H9 (cell line): ENCODE data around the gene DNHD1. TPM values are rescaled to one million over a fixed set of nuclear protein-coding genes. Genes with fewer than 3 reads are reported as not detected.

Source experiments
- DNase-seq: peaks from one replicate; pipeline ENCODE4 v3.0.0-alpha.2; 2017
- H2AFZ ChIP-seq: one replicate; pipeline ENCODE4 v1.6.1; 2013; ENCODE audit warnings: mild to moderate bottlenecking, low read length, control low read depth, moderate library complexity
- H2AK5ac ChIP-seq: 2 replicates; pipeline ENCODE4 v1.6.1; 2013; ENCODE audit warnings: low read length, control low read depth, mixed read lengths; ENCODE audit not compliant: insufficient read length
- H2BK120ac ChIP-seq: one replicate; pipeline ENCODE4 v1.6.1; 2013; ENCODE audit warnings: low read depth, mild to moderate bottlenecking, low read length, control low read depth, inconsistent platforms; ENCODE audit not compliant: poor library complexity, severe bottlenecking
- H2BK12ac ChIP-seq: 2 replicates; pipeline ENCODE4 v1.6.1; 2013; ENCODE audit warnings: low read length, control low read depth, mixed read lengths, low read depth; ENCODE audit not compliant: insufficient read length
- H2BK15ac ChIP-seq: 2 replicates; pipeline ENCODE4 v1.6.1; 2013; ENCODE audit warnings: low read depth, low read length, control low read depth
- H2BK20ac ChIP-seq: one replicate; pipeline ENCODE4 v1.6.1; 2013; ENCODE audit warnings: low read depth, mild to moderate bottlenecking, low read length, control low read depth, inconsistent platforms; ENCODE audit not compliant: poor library complexity, severe bottlenecking
- H2BK5ac ChIP-seq: 2 replicates; pipeline ENCODE4 v1.6.1; 2013; ENCODE audit warnings: low read length, control low read depth, mixed read lengths; ENCODE audit not compliant: insufficient read length
- H3K14ac ChIP-seq: 2 replicates; pipeline ENCODE4 v1.6.1; 2013; ENCODE audit warnings: low read length, control low read depth; ENCODE audit not compliant: insufficient read depth
- H3K18ac ChIP-seq: 2 replicates; pipeline ENCODE4 v1.6.1; 2013; ENCODE audit warnings: low read depth, mild to moderate bottlenecking, mixed read lengths, low read length, control low read depth; ENCODE audit not compliant: insufficient read length
- H3K23ac ChIP-seq: 2 replicates; pipeline ENCODE4 v1.6.1; 2013; ENCODE audit warnings: low read length, control low read depth, mixed read lengths, low read depth; ENCODE audit not compliant: insufficient read length
- H3K23me2 ChIP-seq: 2 replicates; pipeline ENCODE4 v1.6.1; 2013; ENCODE audit warnings: low read depth, mild to moderate bottlenecking, mixed read lengths, low read length, control low read depth; ENCODE audit not compliant: insufficient read length, poor library complexity, severe bottlenecking
- H3K27ac ChIP-seq: 2 replicates; pipeline ENCODE4 v1.5.1; 2013; ENCODE audit warnings: low read length, control low read depth, mixed read lengths, low read depth; ENCODE audit not compliant: insufficient read length
- H3K27me3 ChIP-seq: 2 replicates; pipeline ENCODE4 v1.6.1; 2013; ENCODE audit warnings: low read length, control low read depth, inconsistent platforms; ENCODE audit not compliant: insufficient read depth
- H3K4ac ChIP-seq: 2 replicates; pipeline ENCODE4 v1.6.1; 2013; ENCODE audit warnings: low read depth, mild to moderate bottlenecking, control low read depth, inconsistent platforms, low read length, moderate library complexity
- H3K4me1 ChIP-seq: 2 replicates; pipeline ENCODE4 v1.6.1; 2013; ENCODE audit warnings: low read length, control low read depth, inconsistent platforms; ENCODE audit not compliant: insufficient read depth
- H3K4me2 ChIP-seq: 2 replicates; pipeline ENCODE4 v1.6.1; 2013; ENCODE audit warnings: low read length, control low read depth, mixed read lengths; ENCODE audit not compliant: insufficient read length, insufficient read depth
- H3K56ac ChIP-seq: 2 replicates; pipeline ENCODE4 v1.6.1; 2013; ENCODE audit warnings: low read depth, mild to moderate bottlenecking, mixed read lengths, low read length, control low read depth; ENCODE audit not compliant: insufficient read length
- H3K79me1 ChIP-seq: 2 replicates; pipeline ENCODE4 v1.6.1; 2013; ENCODE audit warnings: low read depth, mild to moderate bottlenecking, moderate library complexity, low read length, control low read depth, inconsistent platforms; ENCODE audit not compliant: insufficient read depth, poor library complexity, severe bottlenecking
- H3K79me2 ChIP-seq: 2 replicates; pipeline ENCODE4 v1.6.1; 2013; ENCODE audit warnings: low read length, control low read depth, inconsistent platforms; ENCODE audit not compliant: insufficient read depth
- H3K9ac ChIP-seq: 2 replicates; pipeline ENCODE4 v1.6.1; 2013; ENCODE audit warnings: low read length, control low read depth, mixed read lengths; ENCODE audit not compliant: insufficient read length; ENCODE audit errors: extremely low read depth
- H3K9me3 ChIP-seq: one replicate; pipeline ENCODE4 v1.6.1; 2013; ENCODE audit warnings: low read depth, low read length, inconsistent platforms; ENCODE audit not compliant: control insufficient read depth
- H3T11ph ChIP-seq: one replicate; pipeline ENCODE4 v1.6.1; 2013; ENCODE audit warnings: mild to moderate bottlenecking, low read length, control low read depth, inconsistent platforms
- H4K20me1 ChIP-seq: one replicate; pipeline ENCODE4 v1.6.1; 2013; ENCODE audit not compliant: control insufficient read depth, insufficient read length, insufficient read depth
- H4K5ac ChIP-seq: 2 replicates; pipeline ENCODE4 v1.6.1; 2013; ENCODE audit warnings: low read depth, mild to moderate bottlenecking, mixed read lengths, low read length, control low read depth; ENCODE audit not compliant: insufficient read length
- H4K8ac ChIP-seq: replicated peaks from 2 replicates; pipeline ENCODE4 v1.6.1; 2013; ENCODE audit warnings: low read length, control low read depth, mixed read lengths, low read depth; ENCODE audit not compliant: insufficient read length
- H4K91ac ChIP-seq: 2 replicates; pipeline ENCODE4 v1.6.1; 2013; ENCODE audit warnings: low read depth, mild to moderate bottlenecking, moderate library complexity, mixed read lengths, low read length, control low read depth; ENCODE audit not compliant: insufficient read length
- H3K27ac Mint-ChIP-seq, 3 experiments: 2 replicates in 2 of 3; 3 replicates in 1 of 3; pipeline ENCODE4 v1.8.0; 2020 to 2021; ENCODE audit warnings: mixed read lengths in 3 of 3, mild to moderate bottlenecking in 1 of 3, moderate library complexity in 1 of 3
- H3K27me3 Mint-ChIP-seq: 2 replicates; pipeline ENCODE4 v1.8.0; 2021; ENCODE audit warnings: low read depth, mild to moderate bottlenecking, moderate library complexity, mixed read lengths
- H3K36me3 Mint-ChIP-seq, 3 experiments: 2 replicates in 2 of 3; 3 replicates in 1 of 3; pipeline ENCODE4 v1.8.0; 2020 to 2021; ENCODE audit warnings: low read depth in 3 of 3, mixed read lengths in 3 of 3; ENCODE audit not compliant: insufficient read depth in 1 of 3
- H3K4me1 Mint-ChIP-seq, 2 experiments: 2 replicates each; pipeline ENCODE4 v1.8.0; 2020; ENCODE audit warnings: mixed read lengths in 2 of 2
- H3K4me3 Mint-ChIP-seq, 2 experiments: 2 replicates in 1 of 2; 3 replicates in 1 of 2; pipeline ENCODE4 v1.8.0; 2020 to 2021; ENCODE audit warnings: mild to moderate bottlenecking in 2 of 2, mixed read lengths in 2 of 2, moderate library complexity in 1 of 2
- H3K9me3 Mint-ChIP-seq, 2 experiments: 2 replicates in 1 of 2; 3 replicates in 1 of 2; pipeline ENCODE4 v1.8.0; 2020; ENCODE audit warnings: mild to moderate bottlenecking in 2 of 2, mixed read lengths in 2 of 2, moderate library complexity in 1 of 2
- CTCF ChIP-seq: fragments of 200-600 bp; sonication (generic); conservative IDR thresholded peaks from 3 replicates; pipeline ENCODE4 v1.8.0; 2021; ENCODE audit warnings: antibody characterized with exemption, mild to moderate bottlenecking
- WGBS: extraction: QIAGEN DNeasy Blood & Tissue Kit; methylation state at CpG from one replicate; pipeline ENCODE4 v1.1.7; 2013; ENCODE audit warnings: missing lambda C conversion rate, low lambda C conversion rate, mixed read lengths; ENCODE audit not compliant: insufficient read length; ENCODE audit errors: extremely low coverage; 5-methylcytosine and 5-hydroxymethylcytosine counted together
- total RNA-seq: library from RNA; stranded (reverse); gene quantifications from 2 replicates; pipeline ENCODE4 v1.2.1, GENCODE V29; 2021

Gene DNHD1
- total RNA-seq, 1 experiment from 2014 or later: 3.5 TPM

DNA sequence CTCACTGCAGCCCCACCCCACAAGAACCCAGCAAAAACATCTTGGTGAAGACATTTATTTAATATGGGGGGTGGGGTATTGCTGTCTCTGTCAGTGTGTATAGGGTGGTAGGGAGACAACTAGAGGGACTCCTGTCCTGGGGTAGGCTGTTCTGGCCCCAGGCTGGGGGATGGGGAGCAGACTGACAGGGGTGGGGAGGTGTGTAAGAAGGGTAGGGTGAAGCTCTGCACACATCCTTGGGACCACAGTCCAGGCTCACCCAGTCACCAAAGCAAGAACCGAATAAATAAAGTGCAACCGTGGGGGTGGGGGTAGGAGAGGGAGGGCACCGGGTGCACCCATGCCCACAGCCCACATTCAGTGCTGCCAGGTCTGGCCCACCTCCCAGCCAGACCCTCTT, 48.5 kb upstream of the DNHD1 start:
- no peak overlapping the region for H3K23ac ChIP-seq
- H3K4me1 ChIP-seq: no peaks in the 10 kb centered on the region
- no peak overlapping the region for H3K56ac ChIP-seq
- Mint-ChIP-seq H3K4me1 (no peaks in the 10 kb centered on the region), H3K36me3 (no peaks in the 10 kb centered on the region; a peak in 1 of 7 replicates), H3K9me3 (no peaks in the 10 kb centered on the region), H3K4me3 (no peak overlapping the region), H3K27me3 (no peaks in the 10 kb centered on the region), H3K27ac (no peak overlapping the region)
- WGBS: no CpG with 5 or more reads among the region's 3 CpGs
- no peak overlapping the region for H3K14ac ChIP-seq
- no peak overlapping the region for H2AFZ ChIP-seq
- H2BK15ac ChIP-seq: no peak overlapping the region
- no peak overlapping the region for H3T11ph ChIP-seq
- H4K8ac ChIP-seq: no peak overlapping the region
- no peaks in the 10 kb centered on the region for H3K27me3 ChIP-seq
- no peaks in the 10 kb centered on the region for H4K20me1 ChIP-seq
- no peaks in the 10 kb centered on the region for H3K9me3 ChIP-seq
- H3K9ac ChIP-seq: no peak overlapping the region
- no peaks in the 10 kb centered on the region for H3K23me2 ChIP-seq
- TF ChIP-seq CTCF: no peak
- no peak overlapping the region for H3K4ac ChIP-seq
- H3K79me2 ChIP-seq: no peaks in the 10 kb centered on the region
- H4K5ac ChIP-seq: no peak overlapping the region
- no peak overlapping the region for H3K27ac ChIP-seq
- no peak overlapping the region for H2BK120ac ChIP-seq
- no peak for DNase-seq
- no peaks in the 10 kb centered on the region for H3K79me1 ChIP-seq
- no peak overlapping the region for H2AK5ac ChIP-seq
- H2BK20ac ChIP-seq: no peak overlapping the region
- no peak overlapping the region for H2BK5ac ChIP-seq
- no peak overlapping the region for H4K91ac ChIP-seq
- H2BK12ac ChIP-seq: no peak overlapping the region
- H3K4me2 ChIP-seq: no peak overlapping the region
- H3K18ac ChIP-seq: no peak overlapping the region
